Measurements from ENCODE around the gene ZNF318.

GRCh38 chr6:43301081-43301870 is 68.2 kb downstream of the ZNF318 start:
- TF ChIP-seq CTCF (IDR thresholded peaks at IDR 0.05) (no peak), EP300 (IDR thresholded peaks at IDR 0.05) (no peak), POLR2A (IDR thresholded peaks at IDR 0.05) (no peak)

Data from ovary (tissue), 3 donors.